Kidney epithelial cell (primary cell): ENCODE measurements around the gene ANAPC1. TPM values are rescaled to one million over a fixed set of nuclear protein-coding genes. Genes with fewer than 3 reads are reported as not detected.
"Not testable (repeated sequence)": the region's sequence is repeated elsewhere in the genome, so short reads cannot be mapped to it uniquely, and the experiment has no call there.

Source experiments
- DNase-seq: peaks from one replicate; pipeline ENCODE4 v3.0.0-alpha.2; 2010; ENCODE audit warnings: low read depth
- H3K27me3 ChIP-seq: 2 replicates; pipeline ENCODE4 v1.6.0; 2011; ENCODE audit warnings: low read length; ENCODE audit not compliant: control insufficient read depth, insufficient read depth
- H3K36me3 ChIP-seq: 2 replicates; pipeline ENCODE4 v1.5.1; 2011; ENCODE audit warnings: low read length; ENCODE audit not compliant: control insufficient read depth, insufficient read depth
- H3K4me3 ChIP-seq: 2 replicates; pipeline ENCODE4 v1.5.1; 2011; ENCODE audit warnings: low read depth, mild to moderate bottlenecking, control low read depth, low read length
- total RNA-seq: library from RNA; depleted of rRNA; stranded (reverse); fragments of >200 nt; gene quantifications from 2 replicates; pipeline ENCODE4 v1.2.3, GENCODE V29; 2015
- TF ChIP-seq, protein P1 (sequence below): IDR thresholded peaks from 2 replicates; pipeline ENCODE4 v1.5.1; 2011; ENCODE audit warnings: mild to moderate bottlenecking, moderate library complexity, low read length, control low read depth, inconsistent platforms; ENCODE audit not compliant: insufficient read depth, poor library complexity, severe bottlenecking

The ANAPC1 gene
- total RNA-seq, 1 donor from 2014 or later: 47.6 TPM

DNA sequence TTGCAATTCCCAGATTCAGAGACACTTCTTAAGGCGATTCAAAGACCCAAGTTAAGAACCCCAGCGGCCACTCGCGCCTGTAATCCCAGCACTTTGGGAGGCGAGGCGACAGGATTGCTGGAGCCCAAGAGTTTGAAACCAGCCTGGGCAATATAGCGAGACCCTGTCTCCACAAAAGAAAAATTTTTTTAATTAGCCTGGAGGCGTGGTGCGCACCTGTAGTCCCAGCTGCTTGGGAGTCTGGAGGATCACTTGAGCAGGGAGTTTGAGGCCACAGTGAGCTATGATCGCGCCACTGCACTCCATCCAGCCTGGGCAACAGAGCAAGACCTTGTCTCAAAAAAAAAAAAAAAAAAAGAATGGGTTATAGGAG lies 585 bp upstream of the ANAPC1 start:
- Histone ChIP-seq H3K4me3 (peak overlapping the region; percentile 96), H3K27me3 (no peaks in the 10 kb centered on the region), H3K36me3 (no peaks in the 10 kb centered on the region)
- no peak for DNase-seq
- TF ChIP-seq, protein P1, sequence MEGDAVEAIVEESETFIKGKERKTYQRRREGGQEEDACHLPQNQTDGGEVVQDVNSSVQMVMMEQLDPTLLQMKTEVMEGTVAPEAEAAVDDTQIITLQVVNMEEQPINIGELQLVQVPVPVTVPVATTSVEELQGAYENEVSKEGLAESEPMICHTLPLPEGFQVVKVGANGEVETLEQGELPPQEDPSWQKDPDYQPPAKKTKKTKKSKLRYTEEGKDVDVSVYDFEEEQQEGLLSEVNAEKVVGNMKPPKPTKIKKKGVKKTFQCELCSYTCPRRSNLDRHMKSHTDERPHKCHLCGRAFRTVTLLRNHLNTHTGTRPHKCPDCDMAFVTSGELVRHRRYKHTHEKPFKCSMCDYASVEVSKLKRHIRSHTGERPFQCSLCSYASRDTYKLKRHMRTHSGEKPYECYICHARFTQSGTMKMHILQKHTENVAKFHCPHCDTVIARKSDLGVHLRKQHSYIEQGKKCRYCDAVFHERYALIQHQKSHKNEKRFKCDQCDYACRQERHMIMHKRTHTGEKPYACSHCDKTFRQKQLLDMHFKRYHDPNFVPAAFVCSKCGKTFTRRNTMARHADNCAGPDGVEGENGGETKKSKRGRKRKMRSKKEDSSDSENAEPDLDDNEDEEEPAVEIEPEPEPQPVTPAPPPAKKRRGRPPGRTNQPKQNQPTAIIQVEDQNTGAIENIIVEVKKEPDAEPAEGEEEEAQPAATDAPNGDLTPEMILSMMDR: no peak

DNA sequence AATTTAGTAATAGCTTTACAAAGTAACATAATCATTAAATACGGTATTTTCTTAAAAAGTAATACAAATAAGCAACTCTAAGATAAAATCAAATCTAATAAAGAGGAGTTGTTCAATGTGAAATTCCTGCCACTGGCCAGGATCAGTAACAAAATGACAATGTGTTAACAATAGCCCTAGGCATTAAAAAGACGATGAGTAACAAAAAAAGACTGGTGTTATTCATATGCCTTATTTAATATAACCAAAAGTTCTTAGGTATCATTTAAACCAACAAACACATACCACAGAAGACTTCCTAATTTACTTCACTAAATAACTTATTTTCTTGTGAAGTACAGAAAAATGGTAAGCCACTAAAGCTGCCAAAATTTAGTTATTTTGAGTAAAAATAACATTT lies 11.2 kb downstream of the ANAPC1 start:
- DNase-seq, H3K27me3 ChIP-seq, H3K4me3 ChIP-seq: not testable (repeated sequence)

DNA sequence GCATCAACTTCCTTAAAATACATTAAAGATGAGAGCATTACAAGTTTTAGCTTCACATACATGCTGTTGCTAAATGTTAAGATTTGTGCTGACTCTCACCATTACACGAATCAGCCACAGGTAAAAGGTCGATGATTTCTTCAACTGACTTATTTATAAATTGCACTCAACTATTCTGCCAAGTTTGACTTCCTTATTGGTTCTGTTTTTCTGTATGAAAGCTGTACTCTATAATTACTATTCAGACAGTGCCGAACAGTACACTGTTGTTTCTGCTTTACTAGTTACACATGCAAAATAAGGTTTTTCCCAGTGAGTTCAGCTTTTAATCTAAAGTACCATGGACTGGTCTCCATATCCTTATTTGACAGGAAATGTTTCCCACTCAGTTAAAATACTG lies 18.9 kb downstream of the ANAPC1 start:
- H3K4me3 ChIP-seq, H3K27me3 ChIP-seq, DNase-seq, H3K36me3 ChIP-seq: not testable (repeated sequence)

More for the DNA sequence above, 11.2 kb downstream of the ANAPC1 start:
- H3K36me3 ChIP-seq: not testable (repeated sequence)

DNA sequence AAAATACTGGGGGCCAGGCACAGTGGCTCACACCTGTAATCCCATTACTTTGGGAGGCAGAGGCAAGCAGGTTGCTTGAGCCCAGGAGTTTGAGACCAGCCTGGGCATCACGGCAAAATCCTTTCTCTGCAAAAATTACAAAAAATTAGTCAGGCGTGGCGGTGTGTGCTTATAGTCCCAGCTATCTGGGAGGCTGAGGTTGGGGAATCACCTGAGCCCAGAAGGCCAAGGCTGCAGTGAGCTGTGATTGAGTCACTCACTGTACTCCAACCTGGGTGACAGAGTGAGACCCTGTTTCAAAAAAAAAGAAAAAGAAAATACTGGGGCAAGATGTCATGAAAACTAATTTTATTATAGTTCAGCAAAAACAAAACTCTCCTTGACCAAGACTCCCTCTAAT lies 24.0 kb downstream of the ANAPC1 start:
- H3K4me3 ChIP-seq, H3K27me3 ChIP-seq, H3K36me3 ChIP-seq: not testable (repeated sequence)
- DNase-seq: peak; percentile 25

DNA sequence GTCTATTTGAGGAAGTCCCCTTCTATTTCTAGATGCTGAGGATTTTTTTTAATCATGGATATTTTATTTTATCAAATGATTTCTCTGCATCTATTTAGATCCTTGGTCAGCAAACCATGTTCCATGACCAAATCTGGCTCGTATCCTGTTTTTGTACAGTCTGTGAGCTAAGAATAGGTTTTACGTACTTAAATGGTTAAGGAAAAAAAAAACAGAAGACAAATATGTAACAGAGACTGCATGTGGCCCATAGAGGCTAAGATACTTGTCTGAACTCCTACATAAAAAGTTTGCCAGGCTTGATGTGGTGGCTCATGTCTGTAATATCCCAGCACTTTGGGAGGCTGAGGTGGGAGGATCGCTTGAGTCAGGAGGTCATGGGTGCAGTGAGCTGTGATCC lies 31.4 kb downstream of the ANAPC1 start:
- H3K27me3 ChIP-seq, H3K4me3 ChIP-seq, H3K36me3 ChIP-seq, DNase-seq: not testable (repeated sequence)

DNA sequence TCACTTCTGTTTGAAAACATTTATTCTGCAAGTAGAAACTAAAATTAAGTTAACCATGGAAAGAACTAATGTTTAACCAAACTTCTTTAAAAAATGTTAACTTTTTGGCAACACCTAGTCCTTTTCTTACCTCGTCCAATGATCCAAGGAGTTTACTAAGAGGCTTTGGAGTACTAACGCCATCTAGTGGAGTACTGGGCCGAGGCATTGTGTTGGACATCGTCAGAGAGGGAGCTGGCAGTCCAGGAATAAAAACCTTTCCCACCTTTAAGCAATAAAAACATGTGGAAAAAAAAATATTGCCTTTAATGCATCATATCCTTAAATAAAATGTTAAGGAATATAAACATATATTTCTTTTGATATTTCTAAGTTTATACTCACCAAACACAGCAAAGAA lies 33.3 kb downstream of the ANAPC1 start:
- TF ChIP-seq, protein P1: peak; percentile 33
- not testable (repeated sequence) for H3K4me3 ChIP-seq, H3K27me3 ChIP-seq, DNase-seq, H3K36me3 ChIP-seq

DNA sequence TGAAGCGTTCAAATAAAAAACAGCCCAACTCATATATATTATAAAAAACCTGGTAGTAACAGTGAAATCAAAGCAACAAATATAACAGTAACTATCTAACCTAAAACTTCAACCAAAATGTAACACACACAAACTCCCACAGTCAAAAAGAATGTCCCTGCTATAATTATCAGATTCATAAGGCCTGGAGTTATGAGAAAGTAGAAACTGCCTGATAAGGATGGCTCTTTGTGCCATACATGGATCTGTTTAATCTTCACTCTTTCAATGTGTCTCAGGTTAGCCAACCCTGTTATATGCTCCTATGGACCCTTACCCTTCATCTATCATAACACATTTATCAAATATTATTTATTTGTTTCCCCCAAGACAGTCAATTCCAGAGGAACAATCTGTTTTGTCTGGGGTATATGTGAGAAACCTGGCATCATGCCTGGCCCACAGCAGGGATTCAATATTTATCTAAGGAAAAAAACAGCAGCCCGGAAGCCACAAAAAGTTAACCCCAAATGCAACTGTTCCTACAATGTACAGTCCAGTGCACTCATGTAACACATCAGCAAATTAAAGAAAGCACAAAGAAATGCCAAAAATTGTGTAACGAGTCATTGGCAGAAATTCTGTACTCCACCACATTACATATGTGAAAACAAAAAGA lies 44.2 kb downstream of the ANAPC1 start:
- not testable (repeated sequence) for H3K4me3 ChIP-seq, DNase-seq

DNA sequence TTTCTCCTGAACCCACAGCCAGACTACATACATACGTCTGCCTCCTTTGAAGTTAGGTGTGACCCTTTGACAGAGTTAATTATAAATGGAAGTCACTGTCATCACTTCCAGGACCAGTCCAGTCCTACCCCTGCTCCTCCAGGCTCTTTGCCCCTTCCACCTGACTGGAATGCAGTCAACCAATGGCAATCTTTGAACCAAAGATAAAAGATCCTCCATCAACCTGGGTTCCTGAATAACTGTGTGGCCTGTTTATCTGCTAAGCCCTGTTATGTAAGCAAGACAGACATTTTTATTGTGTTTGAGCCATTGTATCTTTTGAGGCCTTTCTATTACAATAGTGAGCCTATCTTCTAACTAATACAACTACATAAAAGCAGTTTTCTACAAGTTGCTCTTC lies 45.0 kb downstream of the ANAPC1 start:
- not testable (repeated sequence) for DNase-seq, H3K27me3 ChIP-seq, H3K4me3 ChIP-seq, H3K36me3 ChIP-seq

More for the DNA sequence above, 44.2 kb downstream of the ANAPC1 start:
- not testable (repeated sequence) for H3K27me3 ChIP-seq, H3K36me3 ChIP-seq

DNA sequence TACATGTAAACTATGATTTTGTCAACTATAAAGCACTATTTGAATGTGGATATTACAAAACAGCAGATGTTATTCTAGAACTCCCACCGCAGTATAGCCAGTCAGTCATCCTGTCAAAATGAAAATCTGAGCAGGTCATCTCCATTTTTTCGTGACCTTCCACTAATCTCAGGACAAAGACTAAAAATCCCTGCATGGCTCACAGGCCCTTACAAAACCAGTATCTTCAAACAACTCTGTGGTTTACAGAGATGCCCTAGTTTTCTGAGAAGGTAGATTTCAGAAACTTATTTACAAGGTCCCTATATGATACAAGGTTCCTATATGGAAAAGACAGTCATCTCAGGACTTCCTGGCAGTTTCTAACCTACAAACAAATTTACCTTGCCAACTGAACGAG lies 49.8 kb downstream of the ANAPC1 start:
- DNase-seq, H3K27me3 ChIP-seq, H3K36me3 ChIP-seq, H3K4me3 ChIP-seq: not testable (repeated sequence)

DNA sequence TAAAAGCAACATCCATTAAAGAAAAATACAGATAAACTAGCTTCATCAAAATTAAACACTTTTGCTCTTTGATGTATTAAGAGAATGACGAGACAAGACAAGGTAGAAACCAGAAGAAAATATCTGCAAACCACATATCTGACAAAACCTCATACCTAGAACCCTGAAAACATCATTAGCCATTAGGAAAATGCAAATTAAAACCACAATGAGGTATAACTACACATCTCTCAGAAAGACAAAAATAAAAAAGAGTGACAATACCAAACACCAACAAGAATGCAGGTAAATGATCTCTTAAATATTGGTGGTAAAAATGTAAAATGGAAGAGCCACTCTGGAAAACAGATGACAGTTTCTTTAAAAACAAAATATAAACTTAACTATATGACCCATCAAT lies 53.5 kb downstream of the ANAPC1 start:
- not testable (repeated sequence) for DNase-seq, H3K4me3 ChIP-seq, H3K36me3 ChIP-seq, H3K27me3 ChIP-seq

DNA sequence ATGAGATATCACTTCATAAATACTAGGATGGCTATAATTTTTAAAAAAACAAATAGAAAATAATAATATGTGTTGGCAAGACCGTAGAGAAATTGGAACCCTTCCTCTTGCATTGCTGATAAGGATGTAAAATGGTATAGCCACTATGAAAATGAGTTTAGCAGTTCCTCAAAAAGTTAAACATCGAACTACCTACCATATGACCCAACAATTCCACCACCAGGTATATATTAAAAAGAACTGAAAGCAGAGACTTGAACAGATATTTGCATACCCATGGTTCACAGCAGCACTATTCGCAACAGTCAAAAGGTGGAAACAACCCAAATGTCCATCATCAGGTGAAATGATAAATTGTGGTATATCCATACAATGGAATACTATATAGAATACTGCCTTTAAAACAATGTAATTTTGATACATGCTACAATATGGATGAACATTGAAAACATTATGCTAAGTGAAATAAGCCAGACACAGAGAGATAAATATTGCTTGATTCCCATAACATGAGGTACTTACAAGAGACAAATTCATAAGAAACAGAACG lies 55.7 kb downstream of the ANAPC1 start:
- not testable (repeated sequence) for H3K4me3 ChIP-seq, H3K27me3 ChIP-seq, DNase-seq, H3K36me3 ChIP-seq

DNA sequence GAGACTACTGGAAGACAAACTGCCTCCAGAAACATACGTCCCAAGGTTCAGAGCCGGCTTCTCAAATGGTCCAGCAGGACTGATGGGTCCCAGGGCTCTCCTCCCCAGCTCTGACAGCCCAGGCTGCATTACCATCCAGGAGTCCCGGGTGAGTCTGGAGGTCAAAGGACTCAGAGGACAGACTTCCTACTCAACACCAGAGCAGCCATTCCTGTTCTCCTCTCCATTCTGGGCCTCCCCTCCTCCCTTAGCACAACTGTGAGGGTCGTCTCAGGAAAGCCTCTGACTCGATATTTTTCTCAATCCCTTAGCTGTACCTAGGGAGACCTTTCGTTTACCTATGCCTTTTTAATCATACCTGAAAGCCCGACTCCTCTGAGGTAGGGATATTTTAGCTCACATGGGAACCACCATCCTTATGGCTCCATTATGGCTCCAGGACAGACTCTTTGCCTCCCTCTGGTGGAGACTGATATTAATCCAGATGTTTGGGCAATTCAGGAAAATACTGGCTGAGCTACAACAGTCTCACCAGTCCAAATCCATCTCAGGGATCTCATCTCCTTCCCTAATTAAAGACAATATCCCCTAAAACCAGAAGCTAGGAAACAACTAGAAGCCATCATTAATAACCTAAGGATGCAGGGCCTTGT lies 70.9 kb downstream of the ANAPC1 start:
- H3K4me3 ChIP-seq, H3K36me3 ChIP-seq, H3K27me3 ChIP-seq, DNase-seq: not testable (repeated sequence)

DNA sequence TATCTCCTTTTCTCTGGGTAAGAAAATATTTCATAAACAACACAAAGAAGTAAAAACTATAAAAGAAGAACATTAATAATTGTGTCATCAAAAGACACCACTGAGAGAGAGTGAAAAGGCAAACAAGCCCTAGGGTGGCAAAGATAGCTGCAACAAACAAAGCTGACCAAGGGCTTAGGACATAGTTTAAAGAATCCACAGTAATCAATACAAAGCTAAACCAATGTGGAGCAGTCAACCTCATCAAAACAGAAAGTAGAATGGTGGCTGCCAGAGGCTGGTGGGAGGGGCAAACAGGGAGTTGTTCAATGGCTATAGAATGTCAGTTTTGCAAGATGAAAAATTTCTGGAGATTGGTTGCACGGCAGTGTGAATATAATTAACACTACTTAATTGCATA lies 93.4 kb downstream of the ANAPC1 start:
- H3K36me3 ChIP-seq, H3K4me3 ChIP-seq, DNase-seq, H3K27me3 ChIP-seq: not testable (repeated sequence)
